Mesodermal cell (in vitro differentiated cells): ENCODE results near the gene TFB1M.
"Not testable (repeated sequence)": the region's sequence is repeated elsewhere in the genome, so short reads cannot be mapped to it uniquely, and the experiment has no call there.

Experiments used
- H3K27ac ChIP-seq: 2 replicates; pipeline ENCODE4 v1.7.0; 2013; ENCODE audit warnings: mild to moderate bottlenecking, low read depth, low read length, moderate library complexity; ENCODE audit not compliant: severe bottlenecking
- H3K36me3 ChIP-seq: 2 replicates; pipeline ENCODE4 v1.7.1; 2013; ENCODE audit warnings: mild to moderate bottlenecking, low read length, moderate library complexity; ENCODE audit not compliant: control insufficient read depth, insufficient read depth
- H3K4me1 ChIP-seq: one replicate; pipeline ENCODE4 v1.7.1; 2013; ENCODE audit warnings: mild to moderate bottlenecking, low read length; ENCODE audit not compliant: insufficient read depth, control insufficient read depth, poor library complexity, severe bottlenecking
- H3K4me3 ChIP-seq: 2 replicates; pipeline ENCODE4 v1.7.0; 2013; ENCODE audit warnings: low read length, control low read depth, mild to moderate bottlenecking; ENCODE audit not compliant: insufficient read depth, poor library complexity, severe bottlenecking; ENCODE audit errors: extremely low read depth
- H3K9me3 ChIP-seq: 2 replicates; pipeline ENCODE4 v1.7.1; 2013; ENCODE audit warnings: mild to moderate bottlenecking, low read length, moderate library complexity; ENCODE audit not compliant: control insufficient read depth
- WGBS, 2 experiments: methylation state at CpG; one replicate each; pipeline ENCODE4 v1.1.5; 2013; ENCODE audit warnings: missing lambda C conversion rate in 2 of 2; ENCODE audit not compliant: insufficient coverage in 2 of 2; 5-methylcytosine and 5-hydroxymethylcytosine counted together

The TFB1M gene

DNA sequence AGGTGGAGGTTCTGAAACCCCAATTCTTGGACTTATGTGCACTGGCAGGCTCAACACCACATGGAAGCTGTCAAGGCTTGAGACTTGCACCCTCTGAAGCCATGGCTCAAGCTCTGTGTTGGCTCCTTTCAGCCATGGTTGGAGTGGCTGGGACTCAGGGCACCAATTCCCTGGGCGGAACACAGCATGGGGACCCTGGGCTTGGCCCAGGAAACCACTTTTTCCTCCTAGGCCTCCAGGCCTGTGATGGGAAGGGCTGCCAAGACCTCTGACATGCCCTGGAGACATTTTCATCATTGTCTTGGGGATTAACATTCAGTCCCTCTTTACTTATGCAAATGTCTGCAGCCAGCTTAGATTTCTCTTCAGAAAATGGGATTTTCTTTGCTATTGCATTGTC lies 76.7 kb downstream of the TFB1M start:
- 90% methylated on average over 1 of the region's 1 CpG; no CpG with 5 or more reads in 1 of the 2 experiments for WGBS, 2 experiments
- peaks cover 15% of the 10 kb centered on the region for H3K9me3 ChIP-seq
- H3K4me1 ChIP-seq, result peaks cover 5% of the 10 kb centered on the region
- H3K4me3 ChIP-seq, result no peak overlapping the region
- H3K36me3 ChIP-seq, result peaks cover 14% of the 10 kb centered on the region
- H3K27ac ChIP-seq, result no peak overlapping the region

DNA sequence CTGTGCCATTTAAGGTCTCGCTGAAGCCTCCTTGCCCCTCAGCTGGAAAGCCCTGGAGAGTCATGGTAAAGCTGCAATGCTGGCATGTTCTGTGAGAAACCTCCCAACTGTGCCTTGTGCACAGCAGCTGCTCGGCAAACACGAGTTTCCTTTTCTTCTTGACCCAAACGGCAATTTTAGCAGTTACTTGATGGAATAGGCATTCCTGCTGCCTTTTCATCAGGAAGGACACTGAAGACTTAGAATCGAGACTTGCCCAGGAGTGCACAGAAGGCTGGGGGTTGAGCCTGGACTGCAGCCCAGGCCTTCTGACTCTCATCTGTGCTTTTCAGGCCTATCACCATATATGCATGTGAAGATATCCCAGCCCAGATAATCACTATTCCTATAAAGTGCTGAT lies 79.2 kb downstream of the TFB1M start:
- WGBS, 2 experiments, result 86 to 87% methylated on average over 5 of the region's 5 CpGs
- H3K4me3 ChIP-seq, result no peak overlapping the region
- H3K27ac ChIP-seq, result no peak overlapping the region
- H3K36me3 ChIP-seq, result peaks cover 4% of the 10 kb centered on the region
- peaks cover 5% of the 10 kb centered on the region for H3K4me1 ChIP-seq
- H3K9me3 ChIP-seq, result peaks cover 15% of the 10 kb centered on the region

DNA sequence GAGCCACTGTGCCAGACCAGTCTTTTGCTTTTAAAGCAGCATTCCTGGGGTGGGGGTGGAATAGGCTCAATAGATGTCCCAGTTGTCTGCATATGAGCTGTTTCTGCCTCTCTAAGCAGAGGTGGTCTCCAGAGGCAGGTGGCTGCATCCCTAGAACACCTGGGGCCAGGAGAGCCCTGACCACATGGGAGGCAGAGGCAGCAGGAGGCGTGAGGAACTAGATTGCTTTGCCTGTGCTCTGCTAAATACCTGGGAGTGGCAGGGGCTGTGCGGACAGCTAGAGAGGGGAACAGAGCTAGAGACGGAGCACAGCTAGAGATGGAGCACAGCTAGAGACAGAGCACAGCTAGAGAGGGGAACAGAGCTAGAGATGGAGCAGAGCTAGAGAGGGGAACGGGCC lies 79.6 kb downstream of the TFB1M start:
- no peak overlapping the region for H3K27ac ChIP-seq
- no peak overlapping the region for H3K4me3 ChIP-seq
- peaks cover 5% of the 10 kb centered on the region for H3K4me1 ChIP-seq
- peaks cover 4% of the 10 kb centered on the region for H3K36me3 ChIP-seq
- WGBS, 2 experiments, result 95 to 96% methylated on average over 4 of the region's 4 CpGs
- H3K9me3 ChIP-seq, result peaks cover 15% of the 10 kb centered on the region

DNA sequence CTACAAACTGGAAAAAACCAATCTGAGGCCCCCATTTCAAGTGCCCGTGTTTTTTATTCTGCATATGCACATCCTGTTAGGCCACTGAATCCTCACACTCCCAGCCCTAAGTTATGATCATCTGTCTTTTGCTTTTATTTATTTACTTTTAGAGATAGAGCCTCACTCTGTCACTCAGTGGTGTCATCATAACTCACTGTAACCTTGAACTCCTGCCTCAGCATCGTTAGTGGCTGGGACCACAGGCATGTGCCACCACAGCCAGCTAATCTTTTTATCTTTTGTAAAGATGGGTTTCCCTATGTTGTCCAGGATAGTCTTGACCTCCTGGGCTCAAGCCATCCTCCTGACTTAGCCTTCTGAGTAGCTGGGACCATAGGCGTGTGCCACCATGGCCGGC lies 80.1 kb downstream of the TFB1M start:
- peaks cover 8% of the 10 kb centered on the region for H3K36me3 ChIP-seq
- WGBS, 2 experiments, result 84 to 100% methylated on average over 2 to 3 of the region's 4 CpGs
- peaks cover under 1% of the 10 kb centered on the region for H3K4me1 ChIP-seq
- no peak overlapping the region for H3K4me3 ChIP-seq
- H3K27ac ChIP-seq, result no peak overlapping the region
- peaks cover 15% of the 10 kb centered on the region for H3K9me3 ChIP-seq

DNA sequence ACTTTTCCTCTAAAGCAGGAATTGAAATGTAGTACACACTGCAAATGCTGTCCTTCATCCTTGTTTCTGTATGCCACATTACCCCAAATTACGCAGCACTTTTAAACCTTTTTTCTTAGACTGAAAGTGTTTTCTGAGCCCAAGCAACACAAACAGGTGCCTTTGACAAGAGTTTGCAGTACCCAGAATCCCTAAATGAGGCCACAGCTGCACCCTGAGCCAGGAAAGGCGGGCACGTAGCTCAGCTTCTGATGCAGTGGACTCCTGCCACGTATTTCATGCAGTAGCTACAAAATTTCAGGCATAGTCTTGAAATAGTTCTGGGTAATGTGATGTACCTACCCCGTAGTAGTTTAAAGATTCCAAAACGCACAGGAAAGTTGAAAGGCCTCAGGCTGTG lies 81.4 kb downstream of the TFB1M start:
- peaks cover 7% of the 10 kb centered on the region for H3K36me3 ChIP-seq
- H3K4me1 ChIP-seq, result no peaks in the 10 kb centered on the region
- WGBS, 2 experiments, result 86 to 89% methylated on average over 5 to 6 of the region's 6 CpGs
- no peak overlapping the region for H3K27ac ChIP-seq
- H3K4me3 ChIP-seq, result no peak overlapping the region
- H3K9me3 ChIP-seq, result peaks cover 7% of the 10 kb centered on the region

DNA sequence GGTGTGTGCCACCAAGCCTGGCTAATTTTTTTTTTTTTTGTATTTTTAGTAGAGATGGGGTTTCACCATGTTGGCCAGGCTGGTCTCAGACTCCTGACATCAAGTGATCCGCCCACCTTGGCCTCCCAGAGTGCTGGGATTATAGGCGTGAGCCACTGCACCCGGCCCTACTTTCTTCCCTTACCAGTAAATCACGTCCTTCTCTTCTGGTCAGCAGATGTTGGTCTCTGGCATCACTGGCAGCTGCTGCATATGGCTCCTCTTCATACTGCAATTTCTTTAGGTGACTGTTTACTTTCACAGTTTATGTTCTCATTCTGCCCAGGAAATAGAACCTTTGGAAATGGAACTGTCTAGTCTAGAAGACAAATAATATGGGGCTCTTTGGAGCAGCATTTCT lies 83.3 kb downstream of the TFB1M start:
- not testable (repeated sequence) for H3K9me3 ChIP-seq, H3K4me1 ChIP-seq, H3K4me3 ChIP-seq, H3K27ac ChIP-seq
- 63 to 90% methylated on average over 1 to 3 of the region's 4 CpGs for WGBS, 2 experiments
- peaks cover 12% of the 10 kb centered on the region for H3K36me3 ChIP-seq

DNA sequence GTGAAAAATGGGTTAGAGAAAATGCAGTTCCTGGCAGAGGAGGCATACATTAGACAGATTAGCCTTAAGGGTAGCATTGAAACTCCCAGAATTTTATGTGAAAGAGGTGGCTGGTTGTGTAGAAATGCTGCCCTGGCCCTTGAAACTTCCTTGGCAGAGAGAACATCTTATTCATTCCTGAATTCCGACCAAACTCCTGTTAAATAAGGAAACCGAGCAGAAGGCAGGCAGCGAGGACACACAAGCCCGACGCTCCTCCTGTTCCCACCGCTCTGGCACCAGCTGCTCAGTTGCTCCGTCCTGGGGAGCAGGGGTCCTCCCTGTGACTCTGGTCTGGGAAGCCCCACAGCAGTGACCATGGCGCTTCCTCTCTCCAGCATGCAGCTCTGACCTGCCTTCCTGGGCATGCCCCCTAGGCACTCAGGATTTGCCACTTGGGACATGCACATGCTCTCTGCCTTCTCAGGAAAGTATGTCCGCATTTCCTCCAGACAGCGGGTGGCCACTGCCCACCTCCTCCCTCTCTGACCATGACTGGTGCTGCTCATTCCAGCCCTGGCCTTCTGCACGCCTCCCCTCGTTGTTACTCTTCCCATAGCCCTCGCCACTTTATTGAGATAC lies 85.6 kb downstream of the TFB1M start:
- Histone ChIP-seq H3K36me3 (peaks cover 12% of the 10 kb centered on the region), H3K4me3 (no peak overlapping the region), H3K9me3 (peaks cover 4% of the 10 kb centered on the region), H3K4me1 (peaks cover 11% of the 10 kb centered on the region), H3K27ac (no peak overlapping the region)
- WGBS, 2 experiments, result 84 to 95% methylated on average over 10 of the region's 13 CpGs

DNA sequence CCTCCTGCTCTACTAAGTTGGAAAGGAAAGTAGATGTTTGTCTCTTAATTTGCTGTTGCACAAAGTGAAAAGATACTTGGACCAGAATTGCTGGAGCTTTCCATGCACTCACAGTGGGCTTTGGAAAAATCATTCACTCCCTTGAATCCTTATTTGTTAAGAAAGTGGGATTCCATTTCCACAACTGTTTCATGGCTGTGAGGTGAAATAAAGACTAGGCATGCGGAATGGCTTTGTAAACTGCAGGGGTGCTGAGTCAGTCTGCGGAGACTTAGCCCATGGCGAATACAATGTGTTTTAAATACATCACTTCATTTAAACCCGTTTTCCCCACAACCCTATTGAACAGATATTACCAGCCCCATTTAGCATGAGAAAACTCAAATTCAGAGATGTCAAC lies 87.2 kb downstream of the TFB1M start:
- peaks cover 12% of the 10 kb centered on the region for H3K36me3 ChIP-seq
- no peak overlapping the region for H3K27ac ChIP-seq
- peaks cover 13% of the 10 kb centered on the region for H3K4me1 ChIP-seq
- WGBS, 2 experiments, result 72 to 74% methylated on average over 2 to 4 of the region's 4 CpGs
- H3K9me3 ChIP-seq, result peaks cover 4% of the 10 kb centered on the region
- no peak overlapping the region for H3K4me3 ChIP-seq

DNA sequence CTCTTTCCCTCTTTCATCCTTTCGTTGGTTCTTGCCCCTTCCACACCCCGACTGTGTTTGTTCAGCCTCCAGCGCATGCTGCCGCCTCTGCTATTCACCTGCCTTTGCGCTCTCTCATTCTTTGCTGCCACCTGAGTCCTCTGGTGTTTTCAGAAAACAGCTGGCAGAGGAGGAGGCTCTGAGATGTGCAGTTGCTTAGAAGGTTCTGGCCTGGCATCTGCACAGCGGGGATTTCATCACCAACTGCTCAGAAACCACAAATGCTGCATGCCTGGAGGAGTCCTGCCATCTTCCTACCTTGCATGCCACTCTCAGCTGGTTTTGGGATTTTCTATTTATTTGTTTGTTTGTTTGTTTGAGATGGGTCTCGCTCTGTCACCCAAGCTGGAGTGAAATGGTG lies 89.7 kb downstream of the TFB1M start:
- WGBS, 2 experiments, result 94 to 97% methylated on average over 2 to 6 of the region's 7 CpGs
- Histone ChIP-seq H3K4me1 (peaks cover 17% of the 10 kb centered on the region), H3K4me3 (no peak overlapping the region), H3K27ac (no peak overlapping the region), H3K9me3 (peaks cover 4% of the 10 kb centered on the region), H3K36me3 (peaks cover 12% of the 10 kb centered on the region)

DNA sequence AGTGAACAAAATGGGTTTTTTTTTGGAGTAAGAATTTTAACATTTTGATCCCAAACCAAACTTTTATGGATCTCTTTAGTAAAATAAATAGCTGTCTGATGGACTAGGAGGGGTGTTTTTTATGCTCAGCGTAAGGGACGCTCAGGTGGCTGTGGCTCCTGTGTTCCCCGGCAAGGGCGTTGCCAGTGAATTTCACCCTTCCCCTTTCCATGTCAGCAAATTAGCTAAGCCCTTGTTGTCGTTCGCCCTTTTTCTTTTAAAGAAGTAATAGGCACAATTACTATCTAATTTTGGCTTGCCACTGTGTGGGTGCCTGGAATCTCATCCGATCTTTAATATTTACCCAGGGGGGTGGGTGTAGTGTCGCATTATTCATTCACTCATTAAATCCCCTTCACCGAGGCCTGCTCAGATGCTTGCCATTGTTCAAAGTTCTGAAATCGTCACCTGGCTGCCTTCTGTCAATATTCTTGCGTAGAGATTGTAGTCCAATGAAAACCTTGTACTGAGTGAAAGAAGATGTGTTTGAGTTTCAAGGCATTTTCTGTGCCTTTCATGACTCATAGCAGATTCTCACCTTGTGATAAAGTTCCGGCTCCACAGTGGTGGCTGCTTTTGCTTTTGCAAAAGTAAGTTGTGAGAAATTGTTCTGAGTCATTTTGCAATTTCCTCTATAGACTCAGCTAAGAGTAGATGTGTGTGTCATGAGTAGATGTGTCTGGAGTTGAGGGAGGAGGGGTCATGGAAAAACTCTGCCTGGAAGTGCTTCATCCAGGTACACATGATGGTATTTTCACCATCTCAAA lies 90.4 kb downstream of the TFB1M start:
- WGBS, 2 experiments, result 92% methylated on average over 5 to 6 of the region's 12 CpGs
- H3K27ac ChIP-seq, result no peak overlapping the region
- no peak overlapping the region for H3K4me3 ChIP-seq
- H3K9me3 ChIP-seq, result peaks cover 4% of the 10 kb centered on the region
- H3K36me3 ChIP-seq, result peaks cover 6% of the 10 kb centered on the region
- H3K4me1 ChIP-seq, result peaks cover 17% of the 10 kb centered on the region

DNA sequence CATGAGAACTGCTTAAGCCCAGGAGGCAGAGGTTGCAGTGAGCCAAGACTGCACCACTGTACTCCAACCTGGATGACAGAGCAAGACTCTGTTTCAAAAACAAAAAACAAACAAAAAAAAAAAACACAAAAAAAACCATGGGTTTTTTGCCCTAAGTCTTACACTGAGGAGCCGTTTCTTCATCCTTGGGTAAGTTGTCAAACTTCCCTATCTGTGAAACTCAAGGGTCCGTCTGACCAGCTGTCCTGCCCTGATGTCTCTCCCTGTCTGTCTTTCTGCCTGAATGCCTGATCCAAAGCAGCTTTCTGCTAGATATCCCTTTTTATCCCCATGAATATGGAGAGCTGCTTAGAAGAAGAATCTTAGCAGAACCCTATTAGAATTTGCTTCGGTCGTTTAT lies 91.8 kb downstream of the TFB1M start:
- 95 to 97% methylated on average over 4 of the region's 4 CpGs for WGBS, 2 experiments
- peaks cover 6% of the 10 kb centered on the region for H3K36me3 ChIP-seq
- H3K4me1 ChIP-seq, result peaks cover 17% of the 10 kb centered on the region
- H3K4me3 ChIP-seq, result no peak overlapping the region
- peaks cover 4% of the 10 kb centered on the region for H3K9me3 ChIP-seq
- H3K27ac ChIP-seq, result no peak overlapping the region
